IPS-NIHi11 (cell line): ENCODE data around the gene SLC7A7.
"Not testable (repeated sequence)": the region's sequence is repeated elsewhere in the genome, so short reads cannot be mapped to it uniquely, and the experiment has no call there.

Source experiments
- DNase-seq: peaks from one replicate; pipeline ENCODE4 v3.0.0; 2012; ENCODE audit warnings: mixed read lengths, low spot score

Gene SLC7A7

DNA sequence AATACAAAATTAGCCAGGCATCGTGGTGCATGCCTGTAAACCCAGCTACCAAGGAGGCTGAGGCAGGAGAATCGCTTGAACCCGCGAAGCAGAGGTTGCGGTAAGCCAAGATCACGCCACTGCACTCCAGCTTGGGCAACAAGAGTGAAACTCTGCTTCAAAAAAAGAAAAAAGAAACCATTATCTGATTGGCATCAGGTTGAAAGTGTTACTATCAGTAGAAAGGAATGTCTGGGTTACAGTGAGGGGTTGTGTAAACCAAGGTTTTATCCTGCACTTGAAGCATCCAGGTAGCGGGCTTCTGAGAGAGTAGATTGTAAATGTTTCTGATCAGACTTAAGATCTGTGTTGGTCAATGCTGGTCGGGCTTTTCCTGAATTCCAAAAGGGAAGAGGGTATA, 62.8 kb downstream of the SLC7A7 start:
- DNase-seq: no peak

DNA sequence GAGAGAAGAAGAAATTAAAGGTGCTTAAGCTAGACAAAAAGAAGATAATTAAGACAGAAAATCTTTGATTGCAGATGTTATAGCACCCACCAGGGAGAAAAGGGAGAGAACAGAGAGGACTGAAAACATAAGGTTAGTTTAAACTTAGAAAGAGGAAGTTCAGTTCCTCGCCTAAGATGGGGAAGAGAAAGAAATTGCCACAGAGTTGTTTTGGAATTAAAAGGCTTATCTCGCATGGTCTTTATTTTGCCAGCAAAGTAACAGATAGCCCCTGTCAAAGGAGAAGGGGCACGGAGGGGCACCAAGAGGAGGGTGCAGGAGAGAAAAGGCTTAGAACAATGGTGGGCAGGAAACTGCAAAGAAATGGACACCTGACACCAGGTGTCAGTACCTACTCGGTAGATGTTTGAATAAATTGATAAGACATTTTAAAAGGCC, 66.6 kb downstream of the SLC7A7 start:
- DNase-seq: no peak

DNA sequence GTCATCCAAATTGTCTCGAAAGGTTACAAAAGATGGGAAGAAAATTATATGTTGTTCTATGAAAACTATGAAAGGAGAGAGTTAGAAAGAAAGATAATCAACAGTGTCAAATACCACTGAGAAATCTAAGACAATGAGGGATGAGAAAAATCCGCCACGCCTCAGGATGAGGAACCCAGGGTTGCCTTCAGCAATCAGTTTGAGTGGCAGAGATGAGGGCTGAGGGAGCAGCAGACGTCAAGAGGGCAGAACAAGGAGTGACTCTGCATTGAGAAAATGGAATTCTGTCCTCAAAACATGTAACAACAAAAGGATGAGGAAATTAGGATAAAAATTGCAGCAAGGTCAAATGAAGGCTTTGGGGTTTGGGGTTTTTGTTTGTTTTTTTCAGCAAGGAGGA, 67.0 kb downstream of the SLC7A7 start:
- DNase-seq: no peak

DNA sequence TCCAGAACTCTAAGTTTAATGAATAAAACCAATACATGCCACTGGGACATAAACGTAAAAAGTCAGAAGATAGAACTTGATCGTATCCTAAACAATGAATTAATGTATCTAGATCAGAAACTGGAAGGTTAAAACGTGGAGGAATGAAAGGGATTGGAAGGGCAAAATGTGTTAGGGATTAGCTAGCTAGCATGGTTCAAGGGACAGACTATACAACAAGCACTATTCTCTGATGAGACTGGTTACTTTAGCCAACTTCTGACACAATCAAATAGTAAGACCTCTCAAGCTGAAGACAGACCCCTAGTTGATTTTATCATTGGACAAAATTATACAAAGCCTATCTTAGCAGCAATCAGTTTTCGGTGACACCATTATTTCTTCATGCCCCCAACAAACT, 67.5 kb downstream of the SLC7A7 start:
- DNase-seq: no peak

DNA sequence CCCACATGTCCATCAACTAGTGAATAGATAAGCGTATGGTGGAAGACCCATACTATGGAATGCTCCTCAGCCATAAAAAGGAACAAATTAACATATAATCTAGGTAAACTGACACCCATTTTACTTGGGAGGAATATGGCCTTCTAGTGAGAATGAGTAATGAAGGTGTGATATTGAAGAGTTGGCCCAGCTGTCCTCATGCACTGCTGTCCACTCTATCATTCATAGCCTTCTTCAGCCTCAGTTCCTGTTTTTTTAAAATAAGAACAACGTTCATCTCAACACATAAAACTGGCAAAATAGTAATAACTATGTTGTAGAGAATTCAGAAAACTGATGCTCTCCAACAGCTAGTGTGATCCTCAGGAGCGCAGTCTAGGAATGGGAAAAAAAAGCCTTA, 75.2 kb downstream of the SLC7A7 start:
- no peak for DNase-seq

DNA sequence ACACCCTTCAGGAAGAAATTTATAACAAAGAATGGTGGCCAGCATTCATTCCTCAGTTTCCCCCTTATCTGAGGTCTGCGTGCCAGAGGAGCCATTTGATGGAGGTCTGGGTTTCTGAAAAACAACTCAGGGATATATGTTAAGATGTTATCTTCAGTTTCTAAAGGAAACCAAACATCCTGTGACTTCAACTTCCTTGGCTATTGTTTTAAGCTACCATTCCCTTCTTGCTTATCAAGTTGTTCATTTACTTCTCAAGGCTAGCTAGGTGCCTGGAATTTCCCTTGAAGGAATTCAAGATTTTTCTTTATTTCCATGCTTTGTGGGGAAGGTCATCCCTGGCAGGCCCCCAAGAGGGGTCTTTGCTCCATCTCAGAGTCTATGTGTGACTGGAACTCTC, 75.8 kb downstream of the SLC7A7 start:
- no peak for DNase-seq

DNA sequence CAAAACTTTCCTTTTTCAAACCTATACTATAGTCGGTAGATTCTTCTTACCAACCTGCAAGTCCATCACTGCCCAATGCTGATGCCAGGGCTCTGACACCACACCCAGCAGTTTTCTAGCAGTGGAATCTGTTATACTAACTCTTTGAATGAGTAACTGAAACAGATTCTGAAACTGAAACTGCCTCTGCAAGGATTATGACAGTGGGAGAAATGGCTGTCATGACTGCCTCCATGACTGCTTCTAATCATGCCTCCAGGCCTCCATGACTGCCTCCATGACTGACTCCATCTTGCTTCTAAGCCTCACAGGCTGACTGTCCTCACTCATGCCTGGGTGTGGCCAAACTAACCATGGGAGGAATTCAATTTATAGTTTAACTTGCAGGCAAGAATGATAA, 78.2 kb downstream of the SLC7A7 start:
- no peak for DNase-seq

DNA sequence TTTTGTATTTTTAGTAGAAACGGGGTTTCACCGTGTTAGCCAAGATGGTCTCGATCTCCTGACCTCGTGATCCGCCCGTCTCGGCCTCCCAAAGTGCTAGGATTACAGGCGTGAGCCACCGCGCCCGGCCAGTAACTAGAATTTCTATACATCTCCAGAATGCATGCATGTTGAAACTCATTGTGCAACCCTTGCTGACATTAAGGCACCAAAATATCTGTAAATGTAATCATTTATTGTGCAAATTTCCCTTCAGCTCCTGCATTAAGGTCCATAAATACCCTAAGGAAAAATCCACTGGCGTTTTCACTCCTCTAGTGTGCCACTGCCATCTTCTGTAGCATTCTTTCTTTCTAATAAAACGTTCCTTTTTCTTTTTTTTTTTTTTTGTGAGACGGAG, 78.9 kb downstream of the SLC7A7 start:
- not testable (repeated sequence) for DNase-seq

GRCh38 chr14:22735096-22735495, 80.1 kb downstream of the SLC7A7 start:
- no peak for DNase-seq

DNA sequence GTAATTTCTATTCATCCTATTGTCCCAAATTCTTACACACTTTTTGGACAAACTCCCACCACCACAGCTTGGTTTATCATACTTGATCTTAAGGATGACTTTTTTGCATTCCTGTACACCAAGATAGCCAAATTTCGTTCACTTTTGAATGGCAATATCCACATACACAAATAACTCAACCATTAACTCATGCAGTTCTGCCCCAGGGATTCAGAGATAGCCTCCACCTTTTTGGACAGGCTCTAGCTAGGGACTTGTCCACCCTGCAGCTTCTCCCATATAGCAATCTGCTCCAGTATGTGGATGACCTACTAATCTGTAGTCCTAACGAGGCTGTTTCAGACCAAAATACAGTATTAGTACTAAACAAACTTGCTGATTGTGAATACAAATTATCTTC, 81.4 kb downstream of the SLC7A7 start:
- no peak for DNase-seq

DNA sequence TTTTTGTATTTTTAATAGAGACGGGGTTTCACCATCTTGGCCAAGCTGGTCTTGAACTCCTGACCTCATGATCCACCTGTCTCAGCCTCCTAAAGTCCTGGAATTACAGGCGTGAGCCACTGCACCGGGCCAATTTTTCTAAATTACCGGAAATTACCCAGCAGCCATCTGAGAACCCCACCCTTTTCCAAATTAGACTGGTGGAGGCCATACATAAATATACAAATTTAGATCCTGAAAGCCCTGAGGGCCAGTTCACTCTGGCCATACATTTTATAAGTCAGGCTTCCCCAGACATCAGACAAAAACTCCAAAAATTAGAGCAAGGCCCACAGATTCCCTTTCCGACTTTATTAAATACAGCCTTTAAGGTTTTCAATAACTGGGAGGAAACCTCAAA, 83.2 kb downstream of the SLC7A7 start:
- not testable (repeated sequence) for DNase-seq

DNA sequence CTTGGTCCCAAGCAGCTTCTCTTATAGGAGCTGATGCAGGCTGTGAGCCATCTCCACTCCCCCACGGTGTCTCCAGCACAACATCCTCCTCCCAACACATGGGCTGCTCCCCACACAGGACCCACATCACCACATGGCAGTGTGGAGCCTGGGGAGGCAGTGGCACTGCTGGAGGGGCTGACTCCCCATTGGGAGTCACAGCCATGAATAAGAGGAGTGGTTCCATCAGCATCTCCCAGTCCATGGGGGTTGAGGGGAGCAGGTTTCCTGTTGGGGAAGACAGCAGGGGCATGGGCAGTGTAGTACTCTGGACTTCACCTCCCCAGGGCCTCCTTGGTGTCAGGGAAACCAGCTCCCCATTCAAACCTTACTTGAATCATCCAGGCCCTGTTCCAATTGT, 89.2 kb downstream of the SLC7A7 start:
- DNase-seq: no peak

GRCh38 chr14:22725374-22725773, 89.9 kb downstream of the SLC7A7 start:
- not testable (repeated sequence) for DNase-seq

GRCh38 chr14:22724847-22725246, 90.4 kb downstream of the SLC7A7 start:
- not testable (repeated sequence) for DNase-seq

DNA sequence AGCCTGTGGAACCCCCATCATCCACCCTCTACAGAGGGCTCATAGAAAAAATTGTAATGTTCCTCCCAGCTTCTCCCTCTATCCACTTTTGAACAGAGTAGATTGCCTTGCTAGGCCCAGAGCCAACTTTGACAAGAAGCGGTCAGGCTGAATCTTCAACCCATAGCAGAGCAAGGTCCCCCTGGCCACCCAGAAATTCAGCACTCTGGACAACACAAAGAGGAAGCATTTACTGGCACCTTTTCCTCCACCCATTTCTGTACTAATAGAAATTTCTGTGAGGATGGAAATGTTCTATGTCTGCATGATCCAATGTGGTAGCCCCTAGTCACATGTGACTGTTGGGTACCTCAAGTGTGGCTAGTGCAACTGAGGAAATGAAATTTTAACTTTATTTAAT, 91.4 kb downstream of the SLC7A7 start:
- DNase-seq: no peak
